HEK293 (cell line): ENCODE data around the gene WDR44.

ENCODE experiments used
- GLIS2 ChIP-seq: fragments of 450-650 bp; formaldehyde crosslinking; IDR thresholded peaks from 2 replicates; pipeline ENCODE4 v1.5.1; 2016; ENCODE audit warnings: missing biosample characterization, missing genetic modification characterization
- INSM2 ChIP-seq: fragments of 450-650 bp; formaldehyde crosslinking; IDR thresholded peaks from 2 replicates; pipeline ENCODE4 v1.5.1; 2016; ENCODE audit warnings: missing biosample characterization, missing genetic modification characterization
- KLF7 ChIP-seq: fragments of 450-650 bp; formaldehyde crosslinking; IDR thresholded peaks from 2 replicates; pipeline ENCODE4 v1.5.1; 2016; ENCODE audit warnings: missing biosample characterization, missing genetic modification characterization, borderline replicate concordance
- OSR2 ChIP-seq: fragments of 450-650 bp; formaldehyde crosslinking; IDR thresholded peaks from 2 replicates; pipeline ENCODE4 v1.5.1; 2016; ENCODE audit warnings: missing biosample characterization, missing genetic modification characterization
- PBX3 ChIP-seq: sonication (generic); formaldehyde crosslinking; IDR thresholded peaks from 2 replicates; pipeline ENCODE4 v1.8.1; 2022; ENCODE audit warnings: mild to moderate bottlenecking, moderate library complexity, missing genetic modification reagents
- PRDM1 ChIP-seq: fragments of 450-650 bp; formaldehyde crosslinking; IDR thresholded peaks from 2 replicates; pipeline ENCODE4; 2016; ENCODE audit warnings: missing biosample characterization, missing genetic modification characterization
- PRDM6 ChIP-seq: fragments of 450-650 bp; formaldehyde crosslinking; IDR thresholded peaks from 2 replicates; pipeline ENCODE4 v1.5.1; 2017; ENCODE audit warnings: missing biosample characterization, missing genetic modification characterization
- SCRT2 ChIP-seq: fragments of 450-650 bp; formaldehyde crosslinking; IDR thresholded peaks from 2 replicates; pipeline ENCODE4 v1.5.1; 2016; ENCODE audit warnings: missing biosample characterization, missing genetic modification characterization
- YY1 ChIP-seq: fragments of 450-650 bp; formaldehyde crosslinking; IDR thresholded peaks from 2 replicates; pipeline ENCODE4 v1.5.1; 2018; ENCODE audit warnings: missing biosample characterization, missing genetic modification characterization
- YY2 ChIP-seq: fragments of 450-650 bp; formaldehyde crosslinking; IDR thresholded peaks from 2 replicates; pipeline ENCODE4 v1.5.1; 2016; ENCODE audit warnings: missing biosample characterization, missing genetic modification characterization
- ZBTB1 ChIP-seq: fragments of 450-650 bp; formaldehyde crosslinking; IDR thresholded peaks from 2 replicates; pipeline ENCODE4 v1.5.1; 2016; ENCODE audit warnings: missing biosample characterization, missing genetic modification characterization
- ZBTB17 ChIP-seq: fragments of 450-650 bp; formaldehyde crosslinking; IDR thresholded peaks from 2 replicates; pipeline ENCODE4 v1.5.1; 2016; ENCODE audit warnings: missing biosample characterization, missing genetic modification characterization
- ZBTB49 ChIP-seq: fragments of 450-650 bp; formaldehyde crosslinking; IDR thresholded peaks from 2 replicates; pipeline ENCODE4 v1.5.1; 2016; ENCODE audit warnings: missing biosample characterization, missing genetic modification characterization, low read depth
- ZFP41 ChIP-seq: fragments of 450-650 bp; formaldehyde crosslinking; IDR thresholded peaks from 2 replicates; pipeline ENCODE4 v1.5.1; 2016; ENCODE audit warnings: missing biosample characterization, missing genetic modification characterization, borderline replicate concordance
- ZNF121 ChIP-seq: fragments of 450-650 bp; formaldehyde crosslinking; IDR thresholded peaks from 2 replicates; pipeline ENCODE4 v1.5.1; 2016; ENCODE audit warnings: missing biosample characterization, missing genetic modification characterization
- ZNF157 ChIP-seq: fragments of 450-650 bp; formaldehyde crosslinking; IDR thresholded peaks from 2 replicates; pipeline ENCODE4 v1.5.1; 2016; ENCODE audit warnings: missing biosample characterization, missing genetic modification characterization
- ZNF16 ChIP-seq: fragments of 450-650 bp; formaldehyde crosslinking; IDR thresholded peaks from 2 replicates; pipeline ENCODE4 v1.5.1; 2016; ENCODE audit warnings: low read depth, missing biosample characterization, missing genetic modification characterization
- ZNF184 ChIP-seq: fragments of 450-650 bp; IDR thresholded peaks from 2 replicates; pipeline ENCODE4 v1.5.1; 2018; ENCODE audit warnings: missing biosample characterization, mild to moderate bottlenecking, missing genetic modification characterization
- ZNF2 ChIP-seq: fragments of 450-650 bp; formaldehyde crosslinking; IDR thresholded peaks from 2 replicates; pipeline ENCODE4 v1.5.1; 2016; ENCODE audit warnings: missing biosample characterization, missing genetic modification characterization
- ZNF211 ChIP-seq: fragments of 450-650 bp; formaldehyde crosslinking; IDR thresholded peaks from 2 replicates; pipeline ENCODE4 v1.5.1; 2016; ENCODE audit warnings: low read depth, missing biosample characterization, missing genetic modification characterization
- ZNF248 ChIP-seq: fragments of 450-650 bp; formaldehyde crosslinking; IDR thresholded peaks from 2 replicates; pipeline ENCODE4 v1.5.1; 2017; ENCODE audit warnings: missing biosample characterization, missing genetic modification characterization
- ZNF302 ChIP-seq: fragments of 450-650 bp; formaldehyde crosslinking; IDR thresholded peaks from 2 replicates; pipeline ENCODE4 v1.5.1; 2016; ENCODE audit warnings: missing biosample characterization, missing genetic modification characterization, low read depth
- ZNF335 ChIP-seq: fragments of 450-650 bp; formaldehyde crosslinking; conservative IDR thresholded peaks from 2 replicates; pipeline ENCODE4 v1.5.1; 2016; ENCODE audit warnings: missing biosample characterization, missing genetic modification characterization
- ZNF513 ChIP-seq: fragments of 450-650 bp; IDR thresholded peaks from 2 replicates; pipeline ENCODE4 v1.5.1; 2018; ENCODE audit warnings: missing biosample characterization, missing genetic modification characterization
- ZNF529 ChIP-seq: fragments of 450-650 bp; formaldehyde crosslinking; IDR thresholded peaks from 2 replicates; pipeline ENCODE4 v1.5.1; 2017; ENCODE audit warnings: missing genetic modification characterization, missing biosample characterization; ENCODE audit not compliant: insufficient replicate concordance
- ZNF560 ChIP-seq: fragments of 450-650 bp; formaldehyde crosslinking; IDR thresholded peaks from 2 replicates; pipeline ENCODE4 v1.5.1; 2017; ENCODE audit warnings: missing biosample characterization, missing genetic modification characterization, borderline replicate concordance
- ZNF600 ChIP-seq: fragments of 450-650 bp; formaldehyde crosslinking; IDR thresholded peaks from 2 replicates; pipeline ENCODE4 v1.5.1; 2016; ENCODE audit warnings: missing biosample characterization, missing genetic modification characterization
- ZNF610 ChIP-seq: fragments of 450-650 bp; formaldehyde crosslinking; IDR thresholded peaks from 2 replicates; pipeline ENCODE4 v1.5.1; 2016; ENCODE audit warnings: missing biosample characterization, missing genetic modification characterization, borderline replicate concordance
- ZNF654 ChIP-seq: fragments of 450-650 bp; formaldehyde crosslinking; IDR thresholded peaks from 2 replicates; pipeline ENCODE4 v1.5.1; 2016; ENCODE audit warnings: low read depth, missing biosample characterization, missing genetic modification characterization
- ZNF660 ChIP-seq: fragments of 450-650 bp; IDR thresholded peaks from 2 replicates; pipeline ENCODE4 v1.5.1; 2018; ENCODE audit warnings: missing biosample characterization, mild to moderate bottlenecking, missing genetic modification characterization
- ZNF707 ChIP-seq: fragments of 450-650 bp; formaldehyde crosslinking; IDR thresholded peaks from 2 replicates; pipeline ENCODE4 v1.5.1; 2016; ENCODE audit warnings: missing biosample characterization, missing genetic modification characterization
- ZXDB ChIP-seq: fragments of 450-650 bp; formaldehyde crosslinking; IDR thresholded peaks from 2 replicates; pipeline ENCODE4 v1.5.1; 2016; ENCODE audit warnings: missing biosample characterization, missing genetic modification characterization

WDR44 gene

GRCh38 chrX:118495061-118495921 lies 149.4 kb downstream of the WDR44 start, which contains the start of gene DOCK11 (continued):
- TF ChIP-seq PRDM6 (tag by site-specific recombination) (no peak), ZNF211 (tag by site-specific recombination) (no peak), ZFP41 (no peak), ZNF660 (tag by site-specific recombination) (no peak), YY1 (tag by site-specific recombination) (no peak; the same call in 1 of the 2 replicates), ZXDB (tag by site-specific recombination) (peak; percentile 45; the same call in 1 of the 2 replicates), PBX3 (CRISPR knock-in tag) (no peak; the same call in 1 of the 2 replicates), ZNF654 (no peak), ZNF248 (tag by site-specific recombination) (no peak), ZNF157 (tag by site-specific recombination) (no peak), ZNF302 (tag by site-specific recombination) (no peak), ZNF610 (tag by site-specific recombination) (no peak), ZNF600 (tag by site-specific recombination) (peak; percentile 65), ZNF16 (tag by site-specific recombination) (no peak), YY2 (tag by site-specific recombination) (no peak), PRDM1 (tag by site-specific recombination) (no peak), ZNF184 (tag by site-specific recombination) (no peak), GLIS2 (peak; percentile 67), ZNF513 (no peak), ZBTB1 (no peak), ZNF335 (tag by site-specific recombination) (no peak; the same call in 1 of the 2 replicates), OSR2 (tag by site-specific recombination) (peak; percentile 64), SCRT2 (tag by site-specific recombination) (no peak), ZBTB49 (tag by site-specific recombination) (no peak), ZNF121 (no peak), ZNF560 (no peak), KLF7 (tag by site-specific recombination) (peak; percentile 93), ZBTB17 (tag by site-specific recombination) (peak; percentile 87), ZNF707 (tag by site-specific recombination) (no peak), INSM2 (tag by site-specific recombination) (no peak), ZNF529 (tag by site-specific recombination) (no peak), ZNF2 (tag by site-specific recombination) (no peak)
